Measurements from ENCODE around the gene FGF11.

The FGF11 gene

GRCh38 chr17:7439462-7440112 is at the start of gene FGF11:
Gene FGF11 (plus strand): TSS chr17:7439512. CDS start chr17:7439621, 109 bp downstream.
- DNase-seq (ENCODE audit: low read depth in 3 of 3) = no peak

GRCh38 chr17:7389924-7390910 is 49.1 kb upstream of the FGF11 start:
- DNase-seq (ENCODE audit: low read depth in 3 of 3) = no peak

GRCh38 chr17:7391307-7391706 is 48.0 kb upstream of the FGF11 start:
- no peak for DNase-seq (ENCODE audit: low read depth in 3 of 3)

GRCh38 chr17:7392696-7393612 is 46.4 kb upstream of the FGF11 start:
- DNase-seq (ENCODE audit: low read depth in 3 of 3) = no peak

- peak in 2 of 3 experiments; percentile 37 to 50 for DNase-seq (ENCODE audit: low read depth in 3 of 3)
Observed at GRCh38 chr17:7393613-7394451, 45.5 kb upstream of the FGF11 start.

GRCh38 chr17:7394452-7395191 is 44.7 kb upstream of the FGF11 start, which contains the start of gene PLSCR3:
Gene PLSCR3 (minus strand): TSS chr17:7394525. CDS start chr17:7394110, 415 bp downstream.
- DNase-seq (ENCODE audit: low read depth in 3 of 3) = peak; percentile 62 to 78 (median 67)

GRCh38 chr17:7396147-7396546 is 43.2 kb upstream of the FGF11 start:
- no peak for DNase-seq (ENCODE audit: low read depth in 3 of 3)

GRCh38 chr17:7398612-7399011 is 40.7 kb upstream of the FGF11 start:
- no peak for DNase-seq (ENCODE audit: low read depth in 3 of 3)

- DNase-seq (ENCODE audit: low read depth in 3 of 3) = no peak
Observed at GRCh38 chr17:7403043-7403726, 36.1 kb upstream of the FGF11 start.

GRCh38 chr17:7403727-7403976 is 35.7 kb upstream of the FGF11 start:
- DNase-seq (ENCODE audit: low read depth in 3 of 3) = no peak

- peak; percentile 90 to 93 (median 91) for DNase-seq (ENCODE audit: low read depth in 3 of 3)
Observed at GRCh38 chr17:7403977-7404736, 35.2 kb upstream of the FGF11 start, which contains the start of gene TMEM256. Gene TMEM256 (minus strand): TSS chr17:7404097. CDS start chr17:7404084, 13 bp downstream.

GRCh38 chr17:7404737-7405349 is 34.5 kb upstream of the FGF11 start:
- DNase-seq (ENCODE audit: low read depth in 3 of 3) = no peak

- no peak for DNase-seq (ENCODE audit: low read depth in 3 of 3)
Observed at GRCh38 chr17:7405350-7406234, 33.7 kb upstream of the FGF11 start.

- DNase-seq (ENCODE audit: low read depth in 3 of 3) = no peak
Observed at GRCh38 chr17:7406235-7406825, 33.0 kb upstream of the FGF11 start.

GRCh38 chr17:7407082-7407481 is 32.2 kb upstream of the FGF11 start:
- DNase-seq (ENCODE audit: low read depth in 3 of 3) = no peak

GRCh38 chr17:7407485-7408251 is 31.6 kb upstream of the FGF11 start, which contains the start of gene NLGN2:
Gene NLGN2 (plus strand): TSS chr17:7407845. CDS start chr17:7408256, 411 bp downstream.
- DNase-seq (ENCODE audit: low read depth in 3 of 3) = no peak

Data from stimulated activated CD4-positive, alpha-beta T cell treated with anti-CD3 and anti-CD28 coated beads, TNF-alpha, amount 100 ng/mL, for 4 hours (primary cell).